GDM1 (cell line): Measurements from ENCODE around the gene CEP57L1.
A peak's percentile ranks its signal among the peaks of the same experiment; 100 is the strongest.

ENCODE experiments used
- DNase-seq: peaks from one replicate; lab custom pipeline; 2025; lab: John Stamatoyannopoulos, UW

The CEP57L1 gene

GRCh38 chr6:109095036-109095834, at the start of gene CEP57L1:
TSS of gene CEP57L1 (plus strand) at chr6:109095507. CDS start at chr6:109145222, 49,715 bp downstream.
- DNase-seq, result peak; percentile 94

- no peak for DNase-seq
These were observed 47.1 kb upstream of the CEP57L1 start for GRCh38 chr6:109048176-109048575.

DNA sequence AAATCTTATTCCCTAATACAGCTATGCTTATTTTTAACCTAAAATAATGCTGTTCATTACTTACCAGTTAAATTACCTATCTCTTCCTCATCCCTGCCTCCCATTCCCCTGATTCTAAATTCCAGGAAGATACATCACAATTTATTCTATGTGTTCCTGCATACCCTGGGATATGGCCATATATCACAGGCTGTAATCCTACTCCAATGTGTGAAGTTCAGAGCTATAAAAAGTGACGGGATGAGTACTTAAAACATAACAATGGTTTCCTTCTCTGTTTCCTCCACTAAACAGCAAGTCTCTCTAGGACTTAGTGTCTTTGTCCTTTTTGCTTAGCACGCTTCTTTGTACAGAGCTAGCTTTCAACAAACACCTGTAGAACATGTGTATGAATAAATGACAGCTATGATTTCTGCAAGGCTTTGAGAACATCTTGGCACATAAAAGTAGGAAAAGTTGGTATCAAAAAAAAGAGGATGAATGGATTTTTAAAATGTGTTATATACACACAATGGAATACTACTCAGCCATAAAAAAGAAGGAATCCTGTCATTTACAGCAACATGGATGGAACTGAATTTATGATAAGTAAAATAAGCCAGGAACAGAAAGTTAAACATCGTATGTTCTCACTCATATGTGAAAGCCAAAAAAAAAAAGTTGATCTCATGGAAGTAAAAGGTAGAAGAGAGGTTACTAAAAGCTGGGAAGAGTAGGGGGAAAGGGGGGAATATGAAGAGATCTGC, 46.5 kb upstream of the CEP57L1 start:
- no peak for DNase-seq

- no peak for DNase-seq
These were observed 45.3 kb upstream of the CEP57L1 start for GRCh38 chr6:109050012-109050411.

DNA sequence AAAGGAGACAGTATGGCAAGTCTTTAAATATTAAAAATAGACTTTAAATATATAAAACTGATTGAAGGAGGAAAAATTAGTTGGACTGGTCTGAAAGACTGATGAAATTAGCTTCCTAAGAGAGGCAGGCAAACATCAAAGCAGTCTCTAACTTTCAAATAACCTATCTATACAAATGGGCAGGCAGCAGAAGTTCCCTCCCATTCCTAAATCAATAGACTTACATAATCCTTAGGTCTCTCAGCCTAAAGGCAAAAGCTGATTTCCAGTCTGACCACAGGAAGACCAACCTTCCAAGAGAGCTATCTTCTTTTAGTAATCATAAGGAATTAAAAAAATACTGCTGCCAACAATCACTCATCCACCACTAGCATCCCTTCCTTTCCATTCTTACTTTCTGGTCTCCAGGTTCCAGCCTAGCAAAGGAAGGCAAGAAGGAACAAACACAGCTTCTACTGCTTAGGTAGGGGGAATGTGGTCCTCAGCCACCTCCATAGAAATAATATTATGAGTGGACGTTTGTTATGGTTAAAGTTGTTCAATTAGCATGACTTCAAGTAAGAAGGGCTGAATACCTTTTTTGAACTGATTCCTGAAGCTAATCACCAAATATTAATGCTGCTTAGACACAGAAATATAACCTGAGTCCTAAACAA, 44.7 kb upstream of the CEP57L1 start:
- no peak for DNase-seq

- no peak for DNase-seq
These were observed 43.8 kb upstream of the CEP57L1 start for GRCh38 chr6:109051301-109052017.

DNA sequence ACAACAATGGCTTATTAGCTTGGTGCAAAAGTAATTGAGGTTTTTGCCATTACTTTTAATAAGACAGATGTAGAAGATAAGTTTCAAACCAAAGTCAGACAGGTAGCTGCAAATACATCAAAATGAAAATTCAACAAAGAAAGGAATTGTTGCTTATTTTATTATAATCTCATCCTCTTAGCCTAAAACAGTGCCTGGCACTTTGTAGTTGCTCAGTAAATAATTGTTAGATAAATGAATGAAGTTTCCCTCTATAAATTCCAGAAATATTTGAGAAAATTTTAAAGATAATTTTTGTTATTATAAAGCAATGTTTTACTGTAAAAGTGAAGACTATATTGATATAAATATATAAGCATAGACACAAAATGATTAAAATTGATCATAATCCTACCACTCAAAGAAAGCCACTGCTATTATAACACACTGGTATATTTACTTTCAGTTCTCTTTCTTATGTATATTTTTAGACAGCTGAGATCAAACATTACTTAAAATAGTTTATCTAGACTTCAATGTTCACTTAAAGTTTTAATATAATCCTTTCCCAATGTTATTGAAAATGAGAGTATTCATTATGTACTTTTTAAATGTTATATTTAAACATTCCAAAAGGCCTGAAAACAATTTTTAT, 43.2 kb upstream of the CEP57L1 start:
- DNase-seq, result no peak

- no peak for DNase-seq
These were observed 42.5 kb upstream of the CEP57L1 start for GRCh38 chr6:109052852-109053251.

- DNase-seq, result no peak
These were observed 42.0 kb upstream of the CEP57L1 start for GRCh38 chr6:109053336-109053735.

GRCh38 chr6:109055771-109056235, 39.5 kb upstream of the CEP57L1 start:
- DNase-seq, result no peak

GRCh38 chr6:109056661-109057060, 38.6 kb upstream of the CEP57L1 start:
- DNase-seq, result no peak

- no peak for DNase-seq
These were observed 36.7 kb upstream of the CEP57L1 start for GRCh38 chr6:109058620-109059019.

- DNase-seq, result no peak
These were observed 36.2 kb upstream of the CEP57L1 start for GRCh38 chr6:109059153-109059552.

DNA sequence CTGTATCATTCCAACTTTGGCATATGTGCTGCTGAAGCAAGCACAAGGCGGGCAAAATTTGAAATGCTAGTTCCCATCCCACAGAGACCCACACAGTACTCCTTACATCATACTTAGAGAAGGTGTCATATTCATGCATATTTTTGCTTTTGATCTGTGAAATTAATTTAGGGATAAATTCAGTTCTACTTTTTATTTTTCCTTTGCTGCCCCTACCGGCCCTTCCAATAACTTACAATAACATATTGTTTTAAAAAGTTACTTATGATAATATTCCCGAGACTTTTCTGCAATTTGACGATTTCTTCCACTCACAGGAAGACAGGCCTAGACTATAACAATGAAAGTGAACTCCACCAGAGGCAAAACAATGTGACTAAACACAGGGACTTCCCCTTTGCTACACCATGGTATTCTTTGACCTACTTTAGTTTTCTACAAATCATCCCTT, 35.7 kb upstream of the CEP57L1 start:
- peak; percentile 15 for DNase-seq

DNA sequence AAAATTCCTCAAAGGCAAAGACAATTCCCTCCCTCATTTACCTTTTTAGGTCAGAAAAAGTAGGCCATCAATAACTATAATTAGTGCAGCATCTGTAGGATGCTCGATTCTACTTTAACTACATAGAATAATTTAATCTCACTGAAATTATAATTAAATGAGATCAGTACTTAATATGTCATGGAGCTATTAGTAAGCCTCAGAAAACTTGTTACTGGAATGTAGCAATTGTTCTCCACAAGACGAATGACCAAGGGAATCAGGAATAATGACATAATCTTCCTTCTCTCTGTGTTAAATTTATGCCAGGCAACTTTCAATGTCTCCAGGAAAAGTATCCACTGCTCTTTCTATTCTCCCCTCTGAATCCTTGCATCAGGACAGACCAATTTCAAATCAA, 34.7 kb upstream of the CEP57L1 start:
- no peak for DNase-seq

DNA sequence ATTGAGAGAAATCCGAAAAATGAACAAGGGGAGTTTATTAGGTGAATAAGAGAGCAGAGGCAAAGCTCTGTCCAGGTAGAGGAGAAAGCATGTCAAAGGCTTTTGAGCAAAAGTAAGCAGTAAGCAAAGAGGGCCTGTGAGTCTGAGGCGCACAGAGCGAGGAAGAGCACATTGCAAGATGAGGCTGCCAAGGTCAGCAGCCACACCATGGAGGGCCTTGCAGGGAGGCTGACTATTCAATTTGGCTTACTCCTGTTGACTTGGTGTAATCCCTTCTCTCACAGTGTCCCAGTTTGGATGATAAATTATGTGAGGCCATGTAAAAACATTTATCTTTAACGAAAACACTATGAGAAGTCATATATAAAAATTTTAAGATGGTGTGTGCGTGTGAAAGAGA, 33.1 kb upstream of the CEP57L1 start:
- DNase-seq, result no peak

- DNase-seq, result no peak
These were observed 32.4 kb upstream of the CEP57L1 start for GRCh38 chr6:109062767-109063352.

DNA sequence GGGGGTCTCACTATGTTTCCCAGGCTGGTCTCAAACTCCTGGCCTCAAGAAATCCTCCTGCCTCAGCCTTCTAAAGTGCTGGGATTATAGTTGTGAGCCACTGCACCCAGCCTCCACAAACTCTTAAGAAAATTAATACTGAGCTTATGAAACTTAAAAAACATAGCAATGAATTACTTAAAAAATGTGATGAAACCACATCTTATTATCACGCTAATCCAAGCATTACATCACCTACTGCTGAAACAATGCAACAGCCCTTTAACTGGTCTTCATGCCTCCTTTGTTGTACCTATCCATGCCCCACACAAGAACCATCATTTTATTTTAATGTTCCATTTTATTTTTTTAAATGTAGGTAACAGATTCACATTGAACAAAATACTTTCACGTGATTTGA, 25.6 kb upstream of the CEP57L1 start:
- no peak for DNase-seq

DNA sequence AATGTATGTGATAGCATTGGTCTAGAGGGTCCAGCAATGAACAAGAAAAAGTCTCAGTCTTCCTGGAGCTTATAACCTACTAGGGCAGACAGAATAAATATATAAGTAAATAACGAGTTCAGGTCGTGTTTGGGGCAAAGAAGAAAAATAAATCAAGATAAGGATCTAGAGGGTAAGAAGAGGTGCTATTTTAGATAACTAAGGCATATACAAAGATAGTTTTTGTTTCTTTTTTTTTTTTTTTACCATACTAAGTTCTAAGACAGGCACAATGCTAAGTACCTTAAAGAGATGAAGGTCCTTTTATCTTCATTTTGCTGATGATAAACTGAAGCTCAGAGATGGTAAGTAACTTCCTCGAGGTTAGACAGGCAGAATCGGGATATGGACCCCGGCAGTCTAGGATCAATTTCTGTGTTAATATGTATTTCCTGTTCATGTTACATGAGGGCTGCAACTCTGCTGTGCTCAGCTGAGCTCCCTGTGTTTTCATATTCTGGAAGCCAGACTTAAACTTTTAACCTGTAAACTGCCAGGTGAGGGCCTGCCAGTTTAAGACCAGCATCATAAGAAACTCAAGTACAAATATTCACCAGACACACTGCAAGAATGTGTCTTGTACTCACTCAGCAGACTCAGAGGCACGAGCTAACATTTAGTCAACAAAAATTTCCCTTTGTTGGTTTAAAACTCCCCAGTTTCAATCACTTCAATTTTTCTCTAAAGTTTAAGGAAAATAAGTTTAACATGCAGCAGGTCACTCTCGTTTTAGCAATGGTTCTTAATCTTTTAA, 24.0 kb upstream of the CEP57L1 start:
- no peak for DNase-seq
